Astrocyte of the spinal cord (primary cell): ENCODE results near the gene SH3D21.

Experiments
- DNase-seq: peaks from one replicate; pipeline ENCODE4 v3.0.0; 2011; ENCODE audit warnings: low read depth, low spot score
- H3K4me3 ChIP-seq: 2 replicates; pipeline ENCODE4 v1.5.1; 2011; ENCODE audit warnings: low read depth, mild to moderate bottlenecking, low read length, moderate library complexity
- CTCF ChIP-seq: IDR thresholded peaks from 2 replicates; pipeline ENCODE4 v1.5.1; 2012; ENCODE audit warnings: low read depth, mild to moderate bottlenecking, low read length, inconsistent platforms
- in situ Hi-C: cut with HindIII; loops from 2 replicates; pipeline ENCODE4 v1.10.0; 2017; ENCODE audit warnings: low sequenced_read_pairs

SH3D21 gene

GRCh38 chr1:36351227-36351977 lies 45.2 kb downstream of the SH3D21 start:
- no peak overlapping the region for H3K4me3 ChIP-seq
- peak; percentile 87 for DNase-seq
- TF ChIP-seq CTCF = peak; percentile 20
- in situ Hi-C loops = no loop called here

- in situ Hi-C loops = no loop called here
- H3K4me3 ChIP-seq = no peak overlapping the region
- TF ChIP-seq CTCF = peak; percentile 27
- peak; percentile 15 for DNase-seq
Measured at GRCh38 chr1:36352125-36352909, 46.1 kb downstream of the SH3D21 start.

GRCh38 chr1:36352910-36353878 lies 47.0 kb downstream of the SH3D21 start:
- H3K4me3 ChIP-seq = no peak overlapping the region
- no peak for TF ChIP-seq CTCF
- DNase-seq = peak; percentile 79
- in situ Hi-C loops = no loop called here

- H3K4me3 ChIP-seq = no peak overlapping the region
- in situ Hi-C loops = no loop called here
- no peak for TF ChIP-seq CTCF
- no peak for DNase-seq
Measured at GRCh38 chr1:36354486-36354885, 48.3 kb downstream of the SH3D21 start.

- in situ Hi-C loops = no loop called here
- H3K4me3 ChIP-seq = no peak overlapping the region
- no peak for TF ChIP-seq CTCF
- DNase-seq = no peak
Measured at GRCh38 chr1:36355811-36356210, 49.6 kb downstream of the SH3D21 start.

GRCh38 chr1:36358514-36359084 lies 52.4 kb downstream of the SH3D21 start:
- DNase-seq = no peak
- in situ Hi-C loops = no loop called here
- TF ChIP-seq CTCF = no peak
- no peak overlapping the region for H3K4me3 ChIP-seq
